Muscle layer of colon (tissue), 2 donors: ENCODE results near the gene IL6R.
"Not testable (repeated sequence)": the region's sequence is repeated elsewhere in the genome, so short reads cannot be mapped to it uniquely, and the experiment has no call there.

Experiments used
- H3K27ac ChIP-seq: one replicate; pipeline ENCODE4 v1.7.0; 2013; ENCODE audit warnings: low read depth, mild to moderate bottlenecking, low read length, moderate library complexity
- H3K27me3 ChIP-seq, 2 donors: one replicate each; pipeline ENCODE4 v1.7.0; 2013; ENCODE audit warnings: low read length in 2 of 2, mild to moderate bottlenecking in 2 of 2; ENCODE audit not compliant: insufficient read depth in 2 of 2, control insufficient read depth in 1 of 2
- H3K36me3 ChIP-seq: one replicate; pipeline ENCODE4 v1.7.0; 2013; ENCODE audit warnings: mild to moderate bottlenecking, low read length; ENCODE audit not compliant: insufficient read depth
- H3K4me1 ChIP-seq: one replicate; pipeline ENCODE4 v1.7.0; 2013; ENCODE audit warnings: mild to moderate bottlenecking, low read length; ENCODE audit not compliant: insufficient read depth
- H3K4me3 ChIP-seq, 2 donors: one replicate each; pipeline ENCODE4 v1.7.0; 2013; ENCODE audit warnings: low read length in 2 of 2, low read depth in 1 of 2, mild to moderate bottlenecking in 1 of 2, moderate library complexity in 1 of 2
- H3K9ac ChIP-seq: one replicate; pipeline ENCODE4 v1.7.0; 2013; ENCODE audit warnings: low read length
- H3K9me3 ChIP-seq: one replicate; pipeline ENCODE4 v1.7.0; 2013; ENCODE audit warnings: mild to moderate bottlenecking, low read length
- donor health status: abdominal sarcoma.
- donor health status: Adenocarcinoma of cecum.

Gene IL6R

GRCh38 chr1:154479764-154480421 lies 74.8 kb downstream of the IL6R start:
- H3K9me3 ChIP-seq: no peaks in the 10 kb centered on the region
- no peaks in the 10 kb centered on the region for H3K27me3 ChIP-seq
- no peak overlapping the region for H3K4me3 ChIP-seq
- no peak overlapping the region for H3K27ac ChIP-seq
- no peak overlapping the region for H3K9ac ChIP-seq
- H3K36me3 ChIP-seq: no peaks in the 10 kb centered on the region
- no peaks in the 10 kb centered on the region for H3K4me1 ChIP-seq

GRCh38 chr1:154481053-154481452 lies 75.9 kb downstream of the IL6R start:
- H3K27ac ChIP-seq: peak overlapping the region; percentile 9
- H3K9ac ChIP-seq: no peak overlapping the region
- no peak overlapping the region for H3K4me3 ChIP-seq
- no peaks in the 10 kb centered on the region for H3K9me3 ChIP-seq
- H3K36me3 ChIP-seq: no peaks in the 10 kb centered on the region
- H3K4me1 ChIP-seq: no peaks in the 10 kb centered on the region
- H3K27me3 ChIP-seq: no peaks in the 10 kb centered on the region

- no peaks in the 10 kb centered on the region for H3K4me1 ChIP-seq
- H3K27ac ChIP-seq: no peak overlapping the region
- no peaks in the 10 kb centered on the region for H3K36me3 ChIP-seq
- no peaks in the 10 kb centered on the region for H3K27me3 ChIP-seq
- no peak overlapping the region for H3K9ac ChIP-seq
- no peak overlapping the region for H3K4me3 ChIP-seq
- H3K9me3 ChIP-seq: no peaks in the 10 kb centered on the region
These were observed 79.0 kb downstream of the IL6R start for GRCh38 chr1:154483941-154484803.

GRCh38 chr1:154485106-154485505 lies 80.0 kb downstream of the IL6R start:
- no peak overlapping the region for H3K9ac ChIP-seq
- no peaks in the 10 kb centered on the region for H3K4me1 ChIP-seq
- no peak overlapping the region for H3K4me3 ChIP-seq
- no peaks in the 10 kb centered on the region for H3K27me3 ChIP-seq
- no peaks in the 10 kb centered on the region for H3K9me3 ChIP-seq
- no peak overlapping the region for H3K27ac ChIP-seq
- no peaks in the 10 kb centered on the region for H3K36me3 ChIP-seq

GRCh38 chr1:154485910-154486496 lies 80.9 kb downstream of the IL6R start:
- H3K27me3 ChIP-seq: no peaks in the 10 kb centered on the region
- H3K4me1 ChIP-seq: peaks cover 2% of the 10 kb centered on the region
- no peak overlapping the region for H3K27ac ChIP-seq
- H3K9ac ChIP-seq: no peak overlapping the region
- no peaks in the 10 kb centered on the region for H3K9me3 ChIP-seq
- no peak overlapping the region for H3K4me3 ChIP-seq
- H3K36me3 ChIP-seq: no peaks in the 10 kb centered on the region

GRCh38 chr1:154486756-154487155 lies 81.6 kb downstream of the IL6R start:
- not testable (repeated sequence) for H3K9ac ChIP-seq, H3K9me3 ChIP-seq, H3K4me3 ChIP-seq, H3K27ac ChIP-seq, H3K4me1 ChIP-seq, H3K36me3 ChIP-seq, H3K27me3 ChIP-seq

GRCh38 chr1:154488922-154489321 lies 83.8 kb downstream of the IL6R start:
- Histone ChIP-seq H3K9me3 (no peaks in the 10 kb centered on the region), H3K27ac (no peak overlapping the region), H3K4me1 (peaks cover 7% of the 10 kb centered on the region), H3K27me3 (no peaks in the 10 kb centered on the region), H3K4me3 (no peak overlapping the region), H3K9ac (no peak overlapping the region), H3K36me3 (no peaks in the 10 kb centered on the region)

- Histone ChIP-seq H3K4me3 (no peak overlapping the region), H3K27ac (no peak overlapping the region), H3K9ac (no peak overlapping the region), H3K4me1 (peaks cover 7% of the 10 kb centered on the region), H3K36me3 (no peaks in the 10 kb centered on the region), H3K27me3 (no peaks in the 10 kb centered on the region), H3K9me3 (no peaks in the 10 kb centered on the region)
These were observed 84.6 kb downstream of the IL6R start for GRCh38 chr1:154489695-154490274.

- Histone ChIP-seq H3K4me3 (no peak overlapping the region), H3K27me3 (no peaks in the 10 kb centered on the region), H3K9me3 (no peaks in the 10 kb centered on the region), H3K4me1 (peaks cover 7% of the 10 kb centered on the region), H3K9ac (no peak overlapping the region), H3K27ac (no peak overlapping the region), H3K36me3 (no peaks in the 10 kb centered on the region)
These were observed 85.2 kb downstream of the IL6R start for GRCh38 chr1:154490317-154490716.

GRCh38 chr1:154492115-154492514 lies 87.0 kb downstream of the IL6R start:
- no peak overlapping the region for H3K9ac ChIP-seq
- no peaks in the 10 kb centered on the region for H3K36me3 ChIP-seq
- peaks cover 7% of the 10 kb centered on the region for H3K4me1 ChIP-seq
- H3K27ac ChIP-seq: no peak overlapping the region
- no peaks in the 10 kb centered on the region for H3K9me3 ChIP-seq
- H3K4me3 ChIP-seq: no peak overlapping the region
- no peaks in the 10 kb centered on the region for H3K27me3 ChIP-seq

- H3K36me3 ChIP-seq: no peaks in the 10 kb centered on the region
- no peak overlapping the region for H3K27ac ChIP-seq
- H3K9me3 ChIP-seq: no peaks in the 10 kb centered on the region
- no peaks in the 10 kb centered on the region for H3K27me3 ChIP-seq
- H3K9ac ChIP-seq: no peak overlapping the region
- H3K4me3 ChIP-seq: no peak overlapping the region
- H3K4me1 ChIP-seq: peaks cover 7% of the 10 kb centered on the region
These were observed 88.1 kb downstream of the IL6R start for GRCh38 chr1:154493276-154493675.
